MM.1S (cell line): ENCODE measurements around the gene SFTA2.

ENCODE experiments used
- EZH2 ChIP-seq: fragments of 300-600 bp; sonication (generic); optimal IDR thresholded peaks from 2 replicates; pipeline ENCODE3; 2017; ENCODE audit warnings: low read depth, mild to moderate bottlenecking, antibody characterized with exemption, low read length, mixed read lengths
- TF ChIP-seq, protein P1 (sequence below): fragments of 300-600 bp; sonication (generic); IDR thresholded peaks from 2 replicates; pipeline ENCODE4 v1.5.1; 2016; ENCODE audit warnings: antibody characterized with exemption, low read length, mixed read lengths

DNA sequence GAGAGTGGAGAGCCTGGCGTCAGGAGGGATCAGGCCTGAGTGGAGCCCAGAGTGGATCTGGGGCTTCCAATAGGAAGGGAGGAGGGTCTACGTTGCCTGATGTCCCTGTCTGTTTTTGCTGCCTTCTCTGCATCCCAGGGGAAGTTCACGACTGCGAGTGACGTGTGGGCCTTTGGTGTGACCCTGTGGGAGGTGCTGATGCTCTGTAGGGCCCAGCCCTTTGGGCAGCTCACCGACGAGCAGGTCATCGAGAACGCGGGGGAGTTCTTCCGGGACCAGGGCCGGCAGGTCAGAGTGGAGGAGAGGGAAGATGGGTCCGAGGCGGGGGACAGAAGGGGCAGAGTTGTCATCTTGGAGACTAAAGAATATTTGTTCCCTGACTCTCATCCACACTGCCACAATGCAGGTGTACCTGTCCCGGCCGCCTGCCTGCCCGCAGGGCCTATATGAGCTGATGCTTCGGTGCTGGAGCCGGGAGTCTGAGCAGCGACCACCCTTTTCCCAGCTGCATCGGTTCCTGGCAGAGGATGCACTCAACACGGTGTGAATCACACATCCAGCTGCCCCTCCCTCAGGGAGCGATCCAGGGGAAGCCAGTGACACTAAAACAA lies 33.1 kb downstream of the SFTA2 start:
- TF ChIP-seq, protein P1, sequence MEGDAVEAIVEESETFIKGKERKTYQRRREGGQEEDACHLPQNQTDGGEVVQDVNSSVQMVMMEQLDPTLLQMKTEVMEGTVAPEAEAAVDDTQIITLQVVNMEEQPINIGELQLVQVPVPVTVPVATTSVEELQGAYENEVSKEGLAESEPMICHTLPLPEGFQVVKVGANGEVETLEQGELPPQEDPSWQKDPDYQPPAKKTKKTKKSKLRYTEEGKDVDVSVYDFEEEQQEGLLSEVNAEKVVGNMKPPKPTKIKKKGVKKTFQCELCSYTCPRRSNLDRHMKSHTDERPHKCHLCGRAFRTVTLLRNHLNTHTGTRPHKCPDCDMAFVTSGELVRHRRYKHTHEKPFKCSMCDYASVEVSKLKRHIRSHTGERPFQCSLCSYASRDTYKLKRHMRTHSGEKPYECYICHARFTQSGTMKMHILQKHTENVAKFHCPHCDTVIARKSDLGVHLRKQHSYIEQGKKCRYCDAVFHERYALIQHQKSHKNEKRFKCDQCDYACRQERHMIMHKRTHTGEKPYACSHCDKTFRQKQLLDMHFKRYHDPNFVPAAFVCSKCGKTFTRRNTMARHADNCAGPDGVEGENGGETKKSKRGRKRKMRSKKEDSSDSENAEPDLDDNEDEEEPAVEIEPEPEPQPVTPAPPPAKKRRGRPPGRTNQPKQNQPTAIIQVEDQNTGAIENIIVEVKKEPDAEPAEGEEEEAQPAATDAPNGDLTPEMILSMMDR, result no peak
- no peak for TF ChIP-seq EZH2
